Mucosa of stomach (tissue), 1 donor: Measurements from ENCODE around the gene STEAP3.

Experiments
- H3K27me3 ChIP-seq: one replicate; pipeline ENCODE4 v1.7.0; 2013; ENCODE audit warnings: mild to moderate bottlenecking, low read length; ENCODE audit not compliant: control insufficient read depth, insufficient read depth
- H3K36me3 ChIP-seq: one replicate; pipeline ENCODE4 v1.7.0; 2013; ENCODE audit warnings: low read length; ENCODE audit not compliant: control insufficient read depth, insufficient read depth
- H3K4me1 ChIP-seq: one replicate; pipeline ENCODE4 v1.7.0; 2013; ENCODE audit warnings: mild to moderate bottlenecking, low read length; ENCODE audit not compliant: control insufficient read depth, insufficient read depth
- H3K4me3 ChIP-seq: one replicate; pipeline ENCODE4 v1.7.0; 2013; ENCODE audit warnings: low read length
- H3K9ac ChIP-seq: one replicate; pipeline ENCODE4 v1.7.0; 2013; ENCODE audit warnings: mild to moderate bottlenecking, low read length, moderate library complexity
- H3K9me3 ChIP-seq: one replicate; pipeline ENCODE4 v1.7.0; 2013; ENCODE audit warnings: mild to moderate bottlenecking, low read length, moderate library complexity; ENCODE audit not compliant: control insufficient read depth
- donor health status: Pancreatic carcinoma.

The STEAP3 gene, protein sequence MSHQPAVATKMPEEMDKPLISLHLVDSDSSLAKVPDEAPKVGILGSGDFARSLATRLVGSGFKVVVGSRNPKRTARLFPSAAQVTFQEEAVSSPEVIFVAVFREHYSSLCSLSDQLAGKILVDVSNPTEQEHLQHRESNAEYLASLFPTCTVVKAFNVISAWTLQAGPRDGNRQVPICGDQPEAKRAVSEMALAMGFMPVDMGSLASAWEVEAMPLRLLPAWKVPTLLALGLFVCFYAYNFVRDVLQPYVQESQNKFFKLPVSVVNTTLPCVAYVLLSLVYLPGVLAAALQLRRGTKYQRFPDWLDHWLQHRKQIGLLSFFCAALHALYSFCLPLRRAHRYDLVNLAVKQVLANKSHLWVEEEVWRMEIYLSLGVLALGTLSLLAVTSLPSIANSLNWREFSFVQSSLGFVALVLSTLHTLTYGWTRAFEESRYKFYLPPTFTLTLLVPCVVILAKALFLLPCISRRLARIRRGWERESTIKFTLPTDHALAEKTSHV

DNA sequence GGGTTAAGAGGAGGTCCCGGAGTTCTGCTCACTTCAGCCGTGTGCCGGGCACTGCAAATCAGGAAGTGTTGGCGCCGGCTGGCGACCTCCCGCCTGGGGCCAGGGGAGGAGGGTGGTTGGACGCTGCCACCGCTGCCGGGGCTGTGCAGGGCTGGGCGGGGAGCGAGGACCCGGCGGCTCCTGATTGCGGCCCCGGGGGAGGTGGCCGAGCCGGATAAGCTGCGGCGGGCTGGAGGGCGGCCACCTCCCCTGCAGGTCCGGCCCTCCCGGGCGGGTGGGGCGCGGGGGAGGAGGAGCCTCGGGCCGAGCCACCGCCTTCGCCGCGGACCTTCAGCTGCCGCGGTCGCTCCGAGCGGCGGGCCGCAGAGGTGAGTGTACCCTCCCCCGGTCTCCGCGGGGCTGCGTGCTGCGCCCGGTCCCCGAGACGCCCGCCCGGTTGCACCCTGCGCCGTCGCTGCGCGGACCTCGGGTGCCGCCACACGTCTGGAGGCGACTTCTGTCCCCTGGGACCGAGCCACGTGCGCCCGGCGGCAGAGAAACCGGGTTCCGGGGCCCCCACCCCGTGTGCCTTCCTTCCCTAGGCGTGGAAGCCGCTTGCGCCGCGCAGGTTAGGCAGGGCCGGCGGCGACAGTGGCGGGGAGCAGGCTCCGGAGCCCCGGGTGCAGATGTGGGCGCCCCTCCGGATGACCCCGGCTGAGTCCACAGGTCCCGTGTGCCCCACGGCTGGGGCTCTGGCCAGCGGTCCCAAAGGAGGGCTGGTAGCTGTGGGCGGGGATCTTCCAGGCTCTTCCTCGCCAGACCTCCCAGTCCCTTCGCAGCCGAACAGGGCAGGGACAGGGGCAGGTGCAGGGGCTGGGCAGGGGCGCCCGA is at the start of gene STEAP3:
Gene STEAP3 (plus strand): TSS at position 314 of the 870 bp plus-strand sequence. CDS start 7,179 bp downstream, outside the sequence.
- H3K9ac ChIP-seq = peak within 1 kb of the TSS; percentile 68
- H3K4me3 ChIP-seq = peak within 1 kb of the TSS; percentile 51
- H3K27me3 ChIP-seq = no peaks in the 10 kb centered on the region
- no peaks in the 10 kb centered on the region for H3K9me3 ChIP-seq
- H3K36me3 ChIP-seq = no peaks in the 10 kb centered on the region
- peaks cover 34% of the 10 kb centered on the region for H3K4me1 ChIP-seq

DNA sequence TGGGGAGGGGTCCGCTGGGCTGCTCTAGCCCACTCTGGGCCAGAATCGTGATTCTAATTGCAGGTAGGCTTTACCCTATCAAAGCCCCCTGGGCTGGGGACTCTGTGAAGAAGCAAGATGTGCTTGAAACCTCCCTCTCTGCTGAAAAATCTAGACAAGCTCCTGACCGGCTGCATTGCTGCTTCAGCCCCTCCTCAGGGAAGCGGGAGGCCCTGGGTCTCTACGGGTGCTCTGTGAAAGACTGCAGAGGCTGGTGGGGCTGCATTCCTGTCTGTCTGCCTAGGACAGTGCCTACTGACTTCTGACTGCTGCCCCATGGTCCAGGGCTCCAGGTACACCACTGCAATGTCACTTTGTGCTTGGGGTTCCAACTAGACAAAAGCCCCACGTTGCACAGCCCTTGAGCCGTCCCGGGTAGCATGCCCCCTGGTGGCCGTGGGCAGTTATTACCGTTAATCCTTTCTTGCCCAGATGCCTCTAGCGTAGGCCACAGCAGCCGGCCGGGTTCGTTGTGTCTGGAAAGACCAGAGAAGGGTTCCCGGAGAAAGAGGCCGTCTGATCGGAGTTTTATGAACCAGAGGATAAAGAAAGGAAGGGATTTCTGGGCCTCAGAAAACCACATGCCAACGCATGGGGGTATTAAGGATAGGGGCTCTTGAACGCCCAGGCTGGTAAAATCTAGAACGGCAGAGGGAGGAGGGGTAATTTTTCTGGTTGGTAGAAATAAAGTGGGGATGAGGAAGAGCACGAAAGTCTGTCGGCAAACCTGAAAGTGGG is 49.2 kb upstream of the STEAP3 start:
- Histone ChIP-seq H3K27me3 (no peaks in the 10 kb centered on the region), H3K9ac (no peak overlapping the region), H3K9me3 (no peaks in the 10 kb centered on the region), H3K4me3 (no peak overlapping the region), H3K36me3 (no peaks in the 10 kb centered on the region), H3K4me1 (no peaks in the 10 kb centered on the region)

DNA sequence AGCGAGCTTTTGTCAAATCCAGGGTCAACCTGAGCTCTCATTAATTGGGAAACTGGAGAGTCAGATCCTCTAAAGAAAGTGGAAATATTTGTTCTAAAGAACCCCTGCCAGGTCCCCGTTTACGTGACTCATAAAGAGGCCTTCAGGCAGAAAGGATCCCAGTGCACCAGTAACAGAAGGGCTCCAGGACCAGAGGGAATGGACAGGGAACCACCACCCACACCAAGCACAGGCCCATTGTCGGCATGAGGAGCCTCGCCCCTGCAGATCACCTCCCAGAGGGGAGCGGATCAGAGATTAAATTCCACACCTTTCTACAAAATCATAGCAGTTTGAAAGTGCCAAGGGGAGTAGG is 48.7 kb upstream of the STEAP3 start:
- Histone ChIP-seq H3K36me3 (no peaks in the 10 kb centered on the region), H3K9ac (no peak overlapping the region), H3K4me3 (no peak overlapping the region), H3K9me3 (no peaks in the 10 kb centered on the region), H3K27me3 (no peaks in the 10 kb centered on the region), H3K4me1 (no peaks in the 10 kb centered on the region)

DNA sequence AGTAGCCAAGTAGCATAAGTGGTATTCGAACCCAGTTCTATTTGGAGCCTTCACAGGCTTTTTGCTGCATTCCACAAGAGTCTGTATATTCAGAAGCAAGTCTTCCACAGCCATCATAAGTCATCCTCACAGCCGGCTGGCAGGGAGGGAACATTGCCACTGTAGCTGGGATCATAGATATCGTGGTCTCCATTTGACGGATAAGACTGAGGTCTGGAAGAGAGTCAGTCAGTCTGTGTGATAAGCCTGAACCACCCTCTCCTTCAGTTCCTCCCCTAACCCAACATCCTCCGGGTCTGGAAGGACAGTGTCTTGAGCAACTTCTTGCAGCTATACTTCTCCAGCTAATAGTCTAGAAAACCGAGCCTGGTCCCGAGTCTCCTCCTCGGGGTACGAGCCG is 48.1 kb upstream of the STEAP3 start:
- Histone ChIP-seq H3K36me3 (no peaks in the 10 kb centered on the region), H3K27me3 (no peaks in the 10 kb centered on the region), H3K9me3 (no peaks in the 10 kb centered on the region), H3K4me1 (no peaks in the 10 kb centered on the region), H3K9ac (no peak overlapping the region), H3K4me3 (no peak overlapping the region)

DNA sequence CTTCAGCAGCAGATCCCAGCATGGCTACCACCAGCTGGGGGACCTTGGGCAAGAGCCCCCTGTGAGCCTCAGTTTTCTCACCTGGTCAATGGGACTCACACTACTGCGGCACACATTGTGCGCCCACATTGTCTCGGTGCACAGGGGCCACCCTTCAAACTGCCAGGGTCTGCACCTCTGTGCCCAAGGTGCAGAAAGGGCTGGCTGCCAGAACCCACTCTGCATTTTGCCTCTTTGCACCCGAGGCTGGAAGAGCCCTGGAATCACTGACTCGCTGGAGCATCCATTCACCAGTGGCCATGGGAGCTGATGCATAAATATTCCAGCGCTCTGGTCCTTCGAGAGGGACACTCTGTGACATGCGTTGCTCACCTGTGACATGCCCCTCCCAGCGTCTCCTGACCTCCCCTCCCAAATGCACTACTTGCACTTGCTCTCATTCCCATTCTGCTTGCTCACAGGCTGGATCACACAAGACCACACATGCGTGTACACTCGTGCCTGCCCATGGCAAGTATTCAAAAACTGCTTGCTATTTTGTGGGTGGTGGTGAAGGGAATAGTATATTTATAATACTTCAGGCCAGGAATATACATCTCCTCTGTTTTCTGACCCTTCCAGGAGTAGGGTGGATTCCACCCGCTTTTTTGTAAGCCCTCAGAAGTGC is 46.3 kb upstream of the STEAP3 start:
- Histone ChIP-seq H3K36me3 (no peaks in the 10 kb centered on the region), H3K27me3 (no peaks in the 10 kb centered on the region), H3K4me3 (no peak overlapping the region), H3K9ac (no peak overlapping the region), H3K4me1 (no peaks in the 10 kb centered on the region), H3K9me3 (no peaks in the 10 kb centered on the region)

DNA sequence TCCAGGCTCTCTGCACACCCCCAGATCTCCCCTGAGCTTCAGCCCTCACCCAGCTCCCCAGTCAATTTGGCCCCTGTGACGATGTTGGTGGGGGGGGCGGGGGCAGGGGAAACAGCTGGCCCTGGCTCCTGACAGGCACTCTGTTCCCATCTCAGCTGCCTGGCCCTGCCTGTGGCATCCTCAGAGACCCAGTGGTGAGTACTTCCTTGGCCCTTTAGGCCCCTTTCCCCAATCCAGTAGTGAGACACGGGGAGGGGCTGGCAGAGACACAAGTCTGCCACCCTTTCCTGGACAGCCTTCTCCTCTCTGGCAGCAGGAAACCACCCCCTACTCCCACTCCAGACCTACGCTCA is 45.8 kb upstream of the STEAP3 start:
- H3K9ac ChIP-seq = no peak overlapping the region
- no peaks in the 10 kb centered on the region for H3K27me3 ChIP-seq
- no peaks in the 10 kb centered on the region for H3K9me3 ChIP-seq
- H3K4me1 ChIP-seq = no peaks in the 10 kb centered on the region
- no peak overlapping the region for H3K4me3 ChIP-seq
- H3K36me3 ChIP-seq = no peaks in the 10 kb centered on the region

DNA sequence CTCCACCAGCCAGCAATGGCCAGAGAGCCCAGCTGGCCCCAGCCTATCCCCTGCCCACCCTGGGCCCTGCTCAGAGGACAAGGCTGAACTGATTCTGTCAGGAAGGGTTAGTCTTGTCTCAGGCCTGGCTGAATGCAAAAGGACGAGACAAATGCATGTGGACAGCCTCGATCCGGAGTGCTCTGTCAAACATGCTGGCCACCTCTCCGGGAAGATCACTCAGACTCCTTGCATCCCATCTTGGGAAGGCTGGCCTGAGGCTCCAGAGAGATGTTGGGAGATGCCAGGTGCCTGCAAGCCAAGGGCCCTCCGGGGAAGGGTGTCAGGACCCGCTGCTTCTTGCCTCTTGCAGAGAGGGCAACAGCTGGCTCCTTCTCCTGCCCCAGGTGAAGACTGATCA is 44.9 kb upstream of the STEAP3 start:
- H3K4me1 ChIP-seq = no peaks in the 10 kb centered on the region
- no peaks in the 10 kb centered on the region for H3K27me3 ChIP-seq
- no peak overlapping the region for H3K4me3 ChIP-seq
- H3K9me3 ChIP-seq = no peaks in the 10 kb centered on the region
- no peaks in the 10 kb centered on the region for H3K36me3 ChIP-seq
- no peak overlapping the region for H3K9ac ChIP-seq

DNA sequence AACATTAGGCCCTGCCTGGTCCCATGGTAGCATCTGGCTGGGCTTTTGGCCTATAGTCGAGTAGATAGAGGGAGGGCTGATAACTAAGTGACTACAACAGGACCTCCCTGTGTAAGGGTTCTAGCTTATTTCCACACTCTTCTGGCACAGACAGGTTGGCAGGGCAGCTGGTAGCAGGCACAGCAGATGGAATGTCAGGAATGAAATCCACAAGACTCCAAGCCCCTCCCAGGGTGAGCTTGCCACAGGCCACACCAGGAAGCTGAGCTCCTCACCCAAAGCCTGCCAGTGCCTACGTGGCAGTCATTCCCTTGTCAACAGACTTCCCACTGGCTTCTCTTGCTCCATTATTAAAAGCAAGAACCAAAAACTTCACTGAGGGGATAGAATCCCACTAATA is 44.4 kb upstream of the STEAP3 start:
- Histone ChIP-seq H3K36me3 (no peaks in the 10 kb centered on the region), H3K4me1 (no peaks in the 10 kb centered on the region), H3K27me3 (no peaks in the 10 kb centered on the region), H3K9ac (no peak overlapping the region), H3K4me3 (no peak overlapping the region), H3K9me3 (no peaks in the 10 kb centered on the region)

DNA sequence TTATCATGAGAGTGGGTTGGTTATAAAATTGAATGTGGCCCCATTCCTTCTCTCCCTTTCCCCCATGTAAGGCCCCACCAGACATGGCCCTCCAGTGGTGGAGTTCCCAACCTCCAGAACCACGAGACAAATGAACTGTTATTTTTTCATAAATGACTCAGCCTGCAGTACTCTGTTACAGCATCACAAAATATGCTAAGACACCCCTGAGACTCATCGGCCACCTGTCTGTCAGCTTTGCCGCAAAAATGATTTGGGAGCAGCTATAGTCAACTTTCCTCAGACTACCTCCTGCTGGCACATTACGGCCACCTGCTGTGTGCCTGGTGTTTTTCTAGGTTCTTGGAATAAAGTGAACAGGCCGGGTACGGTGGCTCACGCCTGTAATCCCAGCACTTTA is 43.6 kb upstream of the STEAP3 start:
- Histone ChIP-seq H3K27me3 (no peaks in the 10 kb centered on the region), H3K4me1 (no peaks in the 10 kb centered on the region), H3K36me3 (no peaks in the 10 kb centered on the region), H3K4me3 (no peak overlapping the region), H3K9ac (no peak overlapping the region), H3K9me3 (no peaks in the 10 kb centered on the region)

DNA sequence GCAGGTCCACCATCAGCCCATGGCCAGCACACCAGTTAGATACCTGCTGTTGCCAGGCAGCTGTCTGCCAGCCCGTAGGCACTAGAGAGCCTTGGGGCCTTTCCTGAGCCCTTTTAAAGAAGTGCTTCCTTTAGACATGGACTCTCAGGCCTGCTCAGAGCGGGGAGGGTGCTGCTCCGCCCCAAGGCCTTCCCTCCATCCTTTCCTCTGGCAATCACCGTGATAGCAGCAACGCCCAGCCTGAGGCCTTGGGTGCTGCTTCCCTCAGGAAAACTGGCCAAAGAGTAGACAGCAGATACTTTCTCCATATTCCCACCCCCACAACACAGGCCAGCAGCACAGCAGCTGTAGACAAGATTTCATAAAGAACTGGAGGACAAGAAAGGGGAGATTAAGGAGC is 42.7 kb upstream of the STEAP3 start:
- no peaks in the 10 kb centered on the region for H3K36me3 ChIP-seq
- H3K4me3 ChIP-seq = no peak overlapping the region
- no peaks in the 10 kb centered on the region for H3K4me1 ChIP-seq
- no peaks in the 10 kb centered on the region for H3K27me3 ChIP-seq
- no peaks in the 10 kb centered on the region for H3K9me3 ChIP-seq
- no peak overlapping the region for H3K9ac ChIP-seq

DNA sequence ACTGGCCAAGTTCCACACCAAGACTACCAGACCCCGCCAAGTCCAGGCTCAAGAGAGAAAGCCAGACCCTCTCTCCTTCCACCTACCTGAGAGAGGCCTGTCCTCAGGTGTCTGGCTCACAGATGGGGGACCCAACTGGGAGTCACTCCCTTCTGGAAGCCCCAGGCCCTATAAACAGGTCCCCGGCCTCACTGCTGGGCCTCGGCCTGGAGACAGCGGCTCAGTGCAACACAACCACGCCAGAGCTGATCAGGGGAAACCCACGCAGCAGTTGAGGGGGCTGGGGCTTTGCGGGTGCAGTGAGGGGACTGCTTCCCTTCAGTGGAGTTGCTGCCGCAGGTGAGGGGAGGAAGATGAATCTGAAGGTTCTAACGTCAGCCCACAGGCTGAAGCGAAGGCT is 42.2 kb upstream of the STEAP3 start:
- no peaks in the 10 kb centered on the region for H3K36me3 ChIP-seq

More for the DNA sequence above, 42.2 kb upstream of the STEAP3 start:
- no peak overlapping the region for H3K9ac ChIP-seq
- no peaks in the 10 kb centered on the region for H3K4me1 ChIP-seq
- H3K27me3 ChIP-seq = no peaks in the 10 kb centered on the region
- H3K9me3 ChIP-seq = no peaks in the 10 kb centered on the region
- no peak overlapping the region for H3K4me3 ChIP-seq
